Left ventricle myocardium inferior (tissue), 1 donor: Measurements from ENCODE around the gene SAYSD1. TPM values are rescaled to one million over a fixed set of nuclear protein-coding genes. Genes with fewer than 3 reads are reported as not detected.
A peak's percentile ranks its signal among the peaks of the same experiment; 100 is the strongest.

Experiments
- DNase-seq: peaks from one replicate; pipeline ENCODE4 v3.0.0-alpha.2; 2020
- H3K27ac ChIP-seq: fragments of 200-600 bp; replicated peaks from 2 replicates; pipeline ENCODE4 v1.8.0; 2021
- H3K27me3 ChIP-seq: fragments of 200-600 bp; 2 replicates; pipeline ENCODE4 v1.8.0; 2021; ENCODE audit warnings: low read depth
- H3K36me3 ChIP-seq: fragments of 200-600 bp; 2 replicates; pipeline ENCODE4 v1.8.0; 2021
- H3K4me1 ChIP-seq: fragments of 200-600 bp; 2 replicates; pipeline ENCODE4 v1.8.0; 2021
- H3K4me3 ChIP-seq: fragments of 200-600 bp; 2 replicates; pipeline ENCODE4 v1.8.0; 2021; ENCODE audit warnings: mild to moderate bottlenecking, moderate library complexity
- H3K9me3 ChIP-seq: fragments of 200-600 bp; replicated peaks from 2 replicates; pipeline ENCODE4 v1.8.0; 2021
- CTCF ChIP-seq: fragments of 200-600 bp; IDR thresholded peaks from 2 replicates; pipeline ENCODE4 v1.8.0; 2021; ENCODE audit warnings: antibody characterized with exemption, mild to moderate bottlenecking, borderline replicate concordance
- intact Hi-C: fragments of 100-400 bp; cut with micrococcal nuclease; formaldehyde crosslinking; loops from one replicate; pipeline ENCODE4 v1.11.0; 2022
- total RNA-seq: library from RNA; stranded (reverse); fragmentation: NEBNext Ultra II Directional; extraction: Animal tissue kit (Norgen Biotek cat#: 25700); gene quantifications from one replicate; pipeline ENCODE4 v1.2.1, GENCODE V29; 2021
- donor health status: DM: no; HTN: yes; CAD: no; lungs with severe emphysema.

SAYSD1 gene
- total RNA-seq, 1 donor from 2014 or later: 10.0 TPM

- Histone ChIP-seq H3K36me3 (no peaks in the 10 kb centered on the region), H3K4me1 (peaks cover 17% of the 10 kb centered on the region), H3K4me3 (no peak overlapping the region), H3K27me3 (no peaks in the 10 kb centered on the region), H3K9me3 (no peaks in the 10 kb centered on the region), H3K27ac (no peak overlapping the region)
- intact Hi-C loops: no loop called here
- DNase-seq: no peak
- no peak for TF ChIP-seq CTCF
Observed at GRCh38 chr6:39118921-39119320, 3.9 kb upstream of the SAYSD1 start.

GRCh38 chr6:39114388-39114703 is 640 bp downstream of the SAYSD1 start:
- Histone ChIP-seq H3K4me1 (peaks cover 25% of the 10 kb centered on the region), H3K27ac (peak overlapping the region; percentile 99), H3K27me3 (no peaks in the 10 kb centered on the region), H3K9me3 (no peaks in the 10 kb centered on the region), H3K36me3 (peaks cover 13% of the 10 kb centered on the region), H3K4me3 (peak overlapping the region; percentile 88)
- TF ChIP-seq CTCF: no peak
- intact Hi-C loops: no loop called here
- DNase-seq: no peak

DNA sequence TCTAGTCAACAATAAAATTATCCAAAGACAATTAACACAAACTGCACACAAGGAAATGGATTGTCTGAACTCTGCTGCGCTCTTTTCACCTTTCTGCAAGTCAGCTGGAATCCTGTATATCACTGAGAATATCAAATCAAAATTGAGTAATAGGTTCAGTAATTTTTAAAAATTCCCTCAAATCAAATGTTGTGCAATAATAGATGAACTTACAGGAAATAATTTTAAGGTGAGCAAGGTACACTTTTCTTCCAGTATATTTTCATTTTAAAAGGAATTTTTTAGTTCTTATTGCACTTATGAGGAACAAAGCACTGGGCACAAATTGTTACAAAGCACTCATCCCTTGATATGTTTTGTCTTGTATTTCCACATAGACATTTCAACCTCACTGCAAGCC is 1.2 kb downstream of the SAYSD1 start:
- peaks cover 17% of the 10 kb centered on the region for H3K36me3 ChIP-seq
- peaks cover 25% of the 10 kb centered on the region for H3K4me1 ChIP-seq
- peak overlapping the region; percentile 99 for H3K27ac ChIP-seq
- no peak for DNase-seq
- H3K4me3 ChIP-seq: peak overlapping the region; percentile 88
- no peaks in the 10 kb centered on the region for H3K9me3 ChIP-seq
- H3K27me3 ChIP-seq: no peaks in the 10 kb centered on the region
- intact Hi-C loops: no loop called here
- TF ChIP-seq CTCF: no peak

GRCh38 chr6:39111280-39111679 is 3.7 kb downstream of the SAYSD1 start:
- DNase-seq: no peak
- TF ChIP-seq CTCF: no peak
- Histone ChIP-seq H3K27me3 (no peaks in the 10 kb centered on the region), H3K4me1 (peaks cover 38% of the 10 kb centered on the region), H3K36me3 (peaks cover 17% of the 10 kb centered on the region), H3K9me3 (no peaks in the 10 kb centered on the region), H3K27ac (no peak overlapping the region), H3K4me3 (no peak overlapping the region)
- intact Hi-C loops: no loop called here

GRCh38 chr6:39108041-39108839 is 6.7 kb downstream of the SAYSD1 start:
- H3K4me1 ChIP-seq: peaks cover 14% of the 10 kb centered on the region
- no peak overlapping the region for H3K4me3 ChIP-seq
- intact Hi-C loops: no loop called here
- H3K27me3 ChIP-seq: no peaks in the 10 kb centered on the region
- H3K27ac ChIP-seq: no peak overlapping the region
- no peak for DNase-seq
- TF ChIP-seq CTCF: no peak
- H3K36me3 ChIP-seq: peaks cover 35% of the 10 kb centered on the region
- H3K9me3 ChIP-seq: no peaks in the 10 kb centered on the region
